Heart left ventricle (tissue), 16 donors: ENCODE data around the gene SEC62. TPM values are rescaled to one million over a fixed set of nuclear protein-coding genes. Genes with fewer than 3 reads are reported as not detected.
"Not testable (repeated sequence)": the region's sequence is repeated elsewhere in the genome, so short reads cannot be mapped to it uniquely, and the experiment has no call there.

Experiments
- ATAC-seq, 4 donors: fragments of 200-7000 bp; cut with Tn5 transposase; one replicate each; pipeline ENCODE4 v1.9.1; 2020 to 2022; ENCODE audit warnings: moderate library complexity in 4 of 4, mild to moderate bottlenecking in 3 of 4, moderate number of reproducible peaks in 1 of 4
- DNase-seq, 5 donors: peaks; one replicate each; pipeline ENCODE4 v3.0.0-alpha.2; 2020
- H3K27ac ChIP-seq, 12 donors: fragments of 200-600 bp; sonication (generic) in 4 of 12; one replicate each; pipeline versions ENCODE4 v1.5.0 to v1.8.0; 2016 to 2022; ENCODE audit warnings: mild to moderate bottlenecking in 2 of 12
- H3K27me3 ChIP-seq, 9 donors: fragments of 200-600 bp; sonication (generic) in 2 of 9; one replicate each; pipeline versions ENCODE4 v1.5.1 to v1.8.0; 2016 to 2022; ENCODE audit warnings: mild to moderate bottlenecking in 3 of 9
- H3K36me3 ChIP-seq, 9 donors: fragments of 200-600 bp; sonication (generic) in 2 of 9; one replicate each; pipeline versions ENCODE4 v1.5.0 to v1.8.0; 2018 to 2022; ENCODE audit warnings: mild to moderate bottlenecking in 2 of 9
- H3K4me1 ChIP-seq, 12 donors: fragments of 200-600 bp; sonication (generic) in 4 of 12; one replicate each; pipeline versions ENCODE4 v1.5.0 to v1.8.0; 2016 to 2022; ENCODE audit warnings: mild to moderate bottlenecking in 3 of 12
- H3K4me3 ChIP-seq, 12 donors: fragments of 200-600 bp; sonication (generic) in 4 of 12; one replicate each; pipeline versions ENCODE4 v1.5.0 to v1.8.0; 2017 to 2022; ENCODE audit warnings: mild to moderate bottlenecking in 9 of 12, moderate library complexity in 4 of 12
- H3K9me3 ChIP-seq, 12 donors: fragments of 200-600 bp; sonication (generic) in 4 of 12; one replicate each; pipeline versions ENCODE4 v1.5.0 to v1.8.0; 2016 to 2022; ENCODE audit warnings: mild to moderate bottlenecking in 1 of 12
- CTCF ChIP-seq, 12 donors: fragments of 200-600 bp; sonication (generic) in 4 of 12; IDR thresholded peaks; one replicate each; pipeline versions ENCODE4 v1.5.0 to v1.8.0; 2018 to 2022; ENCODE audit warnings: antibody characterized with exemption in 12 of 12, mild to moderate bottlenecking in 5 of 12
- POLR2A ChIP-seq, 2 donors: fragments of 450-650 bp; IDR thresholded peaks; one replicate each; pipeline ENCODE4 v1.6.1; 2017; ENCODE audit warnings: antibody characterized with exemption in 2 of 2, mild to moderate bottlenecking in 2 of 2, moderate library complexity in 2 of 2
- WGBS, 4 donors: extraction: QIAGEN DNeasy Blood & Tissue Kit in 2 of 4; methylation state at CpG; one replicate each; pipeline versions ENCODE4 v1.1.5 to v1.1.7; 2013 to 2018; 5-methylcytosine and 5-hydroxymethylcytosine counted together
- intact Hi-C, 10 donors: fragments of 100-400 bp; cut with DNase I; formaldehyde crosslinking; loops; one replicate each; pipeline versions ENCODE4 v1.11.1 to v1.14.2; 2022
- polyA plus RNA-seq, 2 donors: library from polyadenylated mRNA; stranded (reverse); fragments of 200-250 nt; gene quantifications; one replicate each; pipeline ENCODE4 v1.2.3, GENCODE V29; 2013
- total RNA-seq, 9 donors: library from RNA; depleted of rRNA in 2 of 9; stranded (reverse); fragments of >200 nt in 2 of 9; fragmentation: NEBNext Ultra II Directional in 3 of 9; extraction: Animal tissue kit (Norgen Biotek cat#: 25700) in 3 of 9; gene quantifications; one replicate each; pipeline versions ENCODE4 v1.1.0 to v1.2.4, GENCODE V29; 2016 to 2023
- donor health status: ischemic (EF 13 %, LVEDD 7.1; RV severe dilation, severe dysfunction).
- donor health status: healthy with polysubstance abuse.
- donor health status: DM: no; HTN: yes; CAD: no.
- donor health status: DM: no; HTN: no; CAD: no.
- donor health status: ischemic (EF 25% LVEDD 6.9; RV normal size, moderate dysfunction).
- donor health status: ischemic (EF 25% LVEDD 5.7; RV mildly dilated, moderate dysfunction).
- donor health status: healthy.
- donor health status: DM: yes; HTN: yes; CAD: no.
- donor health status: ischemic (EF 35%, LVEDD 5.7; RV mildly dilated, moderate dysfunction).
- donor health status: nonischemic (EF 11% LVEDD 7.7; RV severe dilation, severe dysfunction).
- donor health status: DM: yes; HTN: yes; CAD: no.
- donor health status: PGD.
- donor health status: ischemic (EF 29% LVEDD 5.4; RV normal size, mild dysfunction).
- donor health status: nonischemic (EF 23%, LVEDD 6.1; RV moderate dilation, normal function).

Gene SEC62
- total and polyA plus RNA-seq, 11 donors: 29.5 to 104 (median 71.1) TPM

- TF ChIP-seq POLR2A (IDR thresholded peaks at IDR 0.05) (no peak), CTCF (IDR thresholded peaks at IDR 0.05) (no peak)
- WGBS, 4 donors: 90 to 100% (median 94%) methylated on average over 4 of the region's 4 CpGs
- DNase-seq (no peak), ATAC-seq (no peak)
- Histone ChIP-seq H3K9me3 (no peaks in the 10 kb centered on the region), H3K4me3 (no peak overlapping the region), H3K4me1 (peaks cover 0 to 7% (median 0%) of the 10 kb centered on the region in 12 donors), H3K36me3 (no peaks in the 10 kb centered on the region), H3K27me3 (no peaks in the 10 kb centered on the region), H3K27ac (no peak overlapping the region)
- intact Hi-C loops: no loop called here
These were observed 43.9 kb downstream of the SEC62 start for GRCh38 chr3:170010498-170010897.

GRCh38 chr3:170012683-170013400 lies 46.2 kb downstream of the SEC62 start:
- ATAC-seq (no peak), DNase-seq (no peak)
- H3K27me3 ChIP-seq: no peaks in the 10 kb centered on the region
- intact Hi-C loops: no loop called here
- H3K27ac ChIP-seq: no peak overlapping the region
- 57 to 69% (median 64%) methylated on average over 7 of the region's 7 CpGs for WGBS, 4 donors
- TF ChIP-seq POLR2A (IDR thresholded peaks at IDR 0.05) (no peak), CTCF (IDR thresholded peaks at IDR 0.05) (no peak)
- no peaks in the 10 kb centered on the region for H3K36me3 ChIP-seq
- no peaks in the 10 kb centered on the region for H3K9me3 ChIP-seq
- H3K4me1 ChIP-seq: no peaks in the 10 kb centered on the region
- no peak overlapping the region for H3K4me3 ChIP-seq

- intact Hi-C loops: no loop called here
- ATAC-seq (no peak), DNase-seq (no peak)
- TF ChIP-seq POLR2A (IDR thresholded peaks at IDR 0.05): no peak
- no peak for TF ChIP-seq CTCF (IDR thresholded peaks at IDR 0.05)
- Histone ChIP-seq H3K4me3 (no peak overlapping the region), H3K4me1 (no peaks in the 10 kb centered on the region), H3K9me3 (no peaks in the 10 kb centered on the region), H3K27me3 (no peaks in the 10 kb centered on the region), H3K36me3 (no peaks in the 10 kb centered on the region), H3K27ac (no peak overlapping the region)
- WGBS, 4 donors: 86 to 91% (median 89%) methylated on average over 3 of the region's 3 CpGs
These were observed 49.5 kb downstream of the SEC62 start for GRCh38 chr3:170016057-170016456.

GRCh38 chr3:170019306-170019705 lies 52.7 kb downstream of the SEC62 start:
- intact Hi-C loops: not testable (repeated sequence)

GRCh38 chr3:170021083-170021482 lies 54.5 kb downstream of the SEC62 start:
- DNase-seq (no peak), ATAC-seq (no peak)
- 74 to 79% (median 75%) methylated on average over 3 of the region's 3 CpGs for WGBS, 4 donors
- intact Hi-C loops: loop anchor here in 3 of 10 donors (5.0 to 10.0 kb wide), 2 partner anchors 156 to 159 kb away; partner anchors contain the start of gene LRRC31 (in 2 of the 3)
- no peaks in the 10 kb centered on the region for H3K36me3 ChIP-seq
- no peak overlapping the region for H3K4me3 ChIP-seq
- no peaks in the 10 kb centered on the region for H3K4me1 ChIP-seq
- TF ChIP-seq POLR2A (IDR thresholded peaks at IDR 0.05): no peak
- TF ChIP-seq CTCF (IDR thresholded peaks at IDR 0.05): peak in 7 of 12 donors; percentile 7 to 33 (median 13)
- H3K9me3 ChIP-seq: no peaks in the 10 kb centered on the region
- H3K27me3 ChIP-seq: no peaks in the 10 kb centered on the region
- H3K27ac ChIP-seq: no peak overlapping the region

More at GRCh38 chr3:170019306-170019705, 52.7 kb downstream of the SEC62 start:
- H3K4me1 ChIP-seq, H3K9me3 ChIP-seq, H3K27me3 ChIP-seq, H3K27ac ChIP-seq, H3K4me3 ChIP-seq, ATAC-seq, DNase-seq, H3K36me3 ChIP-seq: not testable (repeated sequence)
- 63 to 74% (median 66%) methylated on average over 4 of the region's 4 CpGs for WGBS, 4 donors
